ENCODE data around the gene GFER.

DNA sequence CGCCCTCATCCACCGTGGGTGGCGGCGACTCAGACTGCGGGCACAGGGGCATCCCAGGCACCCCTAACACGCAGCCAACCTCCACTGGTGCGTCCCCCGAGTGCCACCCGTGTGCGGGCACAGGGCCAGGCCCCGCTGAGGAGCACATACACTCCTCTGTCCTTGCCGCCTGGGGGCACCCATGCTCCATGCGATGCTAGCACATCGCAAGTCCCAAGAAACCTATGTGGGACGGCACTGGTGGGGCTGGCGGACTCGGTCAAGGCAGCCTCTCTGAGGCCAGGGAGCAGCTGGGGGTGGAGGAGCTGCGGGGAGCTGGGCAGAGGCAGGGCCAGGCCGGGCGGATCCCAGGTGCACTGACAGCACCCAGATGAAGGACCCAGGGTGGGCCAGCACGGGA, 21.7 kb downstream of the GFER start:
- no peak for TF ChIP-seq POLR2A (IDR thresholded peaks at IDR 0.05)
- TF ChIP-seq, protein P1, sequence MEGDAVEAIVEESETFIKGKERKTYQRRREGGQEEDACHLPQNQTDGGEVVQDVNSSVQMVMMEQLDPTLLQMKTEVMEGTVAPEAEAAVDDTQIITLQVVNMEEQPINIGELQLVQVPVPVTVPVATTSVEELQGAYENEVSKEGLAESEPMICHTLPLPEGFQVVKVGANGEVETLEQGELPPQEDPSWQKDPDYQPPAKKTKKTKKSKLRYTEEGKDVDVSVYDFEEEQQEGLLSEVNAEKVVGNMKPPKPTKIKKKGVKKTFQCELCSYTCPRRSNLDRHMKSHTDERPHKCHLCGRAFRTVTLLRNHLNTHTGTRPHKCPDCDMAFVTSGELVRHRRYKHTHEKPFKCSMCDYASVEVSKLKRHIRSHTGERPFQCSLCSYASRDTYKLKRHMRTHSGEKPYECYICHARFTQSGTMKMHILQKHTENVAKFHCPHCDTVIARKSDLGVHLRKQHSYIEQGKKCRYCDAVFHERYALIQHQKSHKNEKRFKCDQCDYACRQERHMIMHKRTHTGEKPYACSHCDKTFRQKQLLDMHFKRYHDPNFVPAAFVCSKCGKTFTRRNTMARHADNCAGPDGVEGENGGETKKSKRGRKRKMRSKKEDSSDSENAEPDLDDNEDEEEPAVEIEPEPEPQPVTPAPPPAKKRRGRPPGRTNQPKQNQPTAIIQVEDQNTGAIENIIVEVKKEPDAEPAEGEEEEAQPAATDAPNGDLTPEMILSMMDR (IDR thresholded peaks at IDR 0.05) = no peak
